Measurements from ENCODE around the gene PRKN.

Gene PRKN

GRCh38 chr6:162090734-162091133 lies 636.8 kb downstream of the PRKN start:
- no peak for DNase-seq

- DNase-seq = no peak
These were observed 639.5 kb downstream of the PRKN start for GRCh38 chr6:162088091-162088490.

- no peak for DNase-seq
These were observed 642.0 kb downstream of the PRKN start for GRCh38 chr6:162085561-162085960.

GRCh38 chr6:162082520-162082919 lies 645.0 kb downstream of the PRKN start:
- no peak for DNase-seq

- DNase-seq = no peak
These were observed 648.9 kb downstream of the PRKN start for GRCh38 chr6:162078667-162079066.

- DNase-seq = no peak
These were observed 649.4 kb downstream of the PRKN start for GRCh38 chr6:162078126-162078525.

- DNase-seq = no peak
These were observed 650.8 kb downstream of the PRKN start for GRCh38 chr6:162076816-162077215.

GRCh38 chr6:162074641-162075275 lies 652.8 kb downstream of the PRKN start:
- no peak for DNase-seq

- DNase-seq = no peak
These were observed 656.9 kb downstream of the PRKN start for GRCh38 chr6:162070639-162071038.

- DNase-seq = no peak
These were observed 657.6 kb downstream of the PRKN start for GRCh38 chr6:162069995-162070394.

- no peak for DNase-seq
These were observed 659.2 kb downstream of the PRKN start for GRCh38 chr6:162068340-162068739.

GRCh38 chr6:162063666-162064065 lies 663.9 kb downstream of the PRKN start:
- DNase-seq = no peak

GRCh38 chr6:162058281-162058875 lies 669.2 kb downstream of the PRKN start:
- DNase-seq = no peak

GRCh38 chr6:162056745-162057144 lies 670.8 kb downstream of the PRKN start:
- DNase-seq = no peak

GRCh38 chr6:162056061-162056460 lies 671.5 kb downstream of the PRKN start:
- DNase-seq = no peak

- DNase-seq = no peak
These were observed 672.2 kb downstream of the PRKN start for GRCh38 chr6:162055365-162055764.

- DNase-seq = no peak
These were observed 674.5 kb downstream of the PRKN start for GRCh38 chr6:162053084-162053483.

- DNase-seq = no peak
These were observed 677.0 kb downstream of the PRKN start for GRCh38 chr6:162050579-162050978.

- DNase-seq = no peak
These were observed 681.2 kb downstream of the PRKN start for GRCh38 chr6:162046324-162046723.

- DNase-seq = no peak
These were observed 694.9 kb downstream of the PRKN start for GRCh38 chr6:162032620-162033019.

- DNase-seq = peak in 1 of 2 experiments; percentile 22
These were observed 697.5 kb downstream of the PRKN start for GRCh38 chr6:162029873-162030576.

- DNase-seq = no peak
These were observed 700.7 kb downstream of the PRKN start for GRCh38 chr6:162026843-162027242.

- DNase-seq = no peak
These were observed 701.5 kb downstream of the PRKN start for GRCh38 chr6:162026031-162026430.

GRCh38 chr6:162019349-162019748 lies 708.2 kb downstream of the PRKN start:
- DNase-seq = no peak

All from activated T-cell treated with anti-CD3 and anti-CD28 coated beads, Interleukin-2, amount 50 U/mL, for 48 hours (primary cell).